ENCODE results near the gene C3orf20.

Gene C3orf20

GRCh38 chr3:14819671-14820070 lies 144.7 kb downstream of the C3orf20 start:
- no peak for DNase-seq

- no peak for DNase-seq
Measured at GRCh38 chr3:14820156-14820555, 145.2 kb downstream of the C3orf20 start.

- DNase-seq = no peak
Measured at GRCh38 chr3:14821151-14821550, 146.2 kb downstream of the C3orf20 start.

- DNase-seq = no peak
Measured at GRCh38 chr3:14822134-14822533, 147.2 kb downstream of the C3orf20 start.

All from NCI-H1417 treated with DMSO at 0.1 percent for 48 hours (cell line).